Stimulated activated CD4-positive, alpha-beta T cell treated with anti-CD3 and anti-CD28 coated beads, Interleukin-2, amount 100 ng/mL, for 4 hours (primary cell): ENCODE data around the gene RAC2.

Experiments
- DNase-seq: peaks from one replicate; pipeline ENCODE4 v3.0.0-alpha.2; 2020; ENCODE audit warnings: low read depth

Gene RAC2

DNA sequence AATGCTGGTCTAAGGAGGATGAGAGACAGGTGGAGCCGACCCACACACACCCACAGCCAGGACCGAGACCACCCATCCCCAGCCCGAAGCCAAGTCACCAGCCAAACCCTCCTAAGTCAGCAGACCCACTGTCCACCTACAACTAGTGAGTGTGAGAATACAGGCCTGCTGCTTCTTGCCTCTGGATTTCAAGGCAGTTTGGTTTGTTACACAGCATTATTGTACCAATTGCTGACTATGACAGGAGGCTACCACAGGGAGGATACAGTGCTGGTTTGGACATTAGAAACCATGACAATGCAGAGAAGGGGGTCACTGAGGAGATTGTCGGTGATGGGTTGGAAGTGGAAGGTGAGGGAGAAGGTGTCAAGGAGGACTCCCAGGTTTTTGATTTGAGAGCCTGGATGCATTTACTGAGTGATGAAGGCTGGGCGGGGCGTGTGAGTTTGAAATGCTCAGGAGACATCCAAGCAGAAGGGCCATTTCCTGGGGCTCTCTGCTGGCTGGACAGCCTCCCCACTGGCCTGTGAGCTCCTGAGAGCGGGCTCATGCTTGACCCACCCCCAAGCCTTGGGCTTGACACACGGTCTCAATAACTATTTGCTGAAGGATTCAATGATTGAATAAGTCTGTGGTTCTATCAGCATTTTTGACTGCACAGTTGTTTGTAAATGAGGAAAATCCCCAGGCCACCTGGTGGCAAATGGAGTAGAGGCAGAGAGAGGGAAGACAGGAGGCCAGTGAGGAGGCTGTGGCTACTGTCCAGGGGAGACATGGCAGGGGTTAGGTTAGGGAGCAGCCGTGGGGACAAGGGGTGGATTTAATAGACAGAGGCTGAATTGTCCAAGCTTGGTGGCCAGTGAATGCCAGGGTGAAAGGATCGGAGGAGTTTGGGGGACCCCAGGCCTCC is 22.4 kb downstream of the RAC2 start:
- no peak for DNase-seq

DNA sequence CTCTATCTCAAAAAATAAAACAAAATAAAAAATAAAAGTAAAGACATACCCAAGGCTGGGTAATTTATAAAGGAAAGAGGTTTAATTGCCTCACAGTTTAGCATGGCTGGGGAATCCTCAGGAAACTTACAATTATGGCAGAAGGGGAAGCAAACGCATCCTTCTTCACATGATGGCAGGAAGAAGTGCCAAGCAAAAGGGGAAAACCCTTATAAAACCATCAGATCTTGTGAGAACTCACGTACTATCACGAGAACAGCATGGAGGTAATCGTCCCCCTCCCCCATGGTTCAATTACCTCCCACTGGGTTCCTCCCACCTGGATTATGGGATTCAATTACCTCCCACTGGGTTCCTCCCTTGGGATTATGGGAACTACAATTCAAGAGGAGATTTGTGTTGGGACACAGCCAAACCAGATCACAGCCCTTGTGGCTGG is 23.5 kb downstream of the RAC2 start:
- no peak for DNase-seq

GRCh38 chr22:37219533-37219932 is 24.5 kb downstream of the RAC2 start:
- DNase-seq: no peak

GRCh38 chr22:37218771-37219411 is 25.2 kb downstream of the RAC2 start:
- DNase-seq: peak; percentile 83

- no peak for DNase-seq
Observed at GRCh38 chr22:37218399-37218770, 25.7 kb downstream of the RAC2 start.

DNA sequence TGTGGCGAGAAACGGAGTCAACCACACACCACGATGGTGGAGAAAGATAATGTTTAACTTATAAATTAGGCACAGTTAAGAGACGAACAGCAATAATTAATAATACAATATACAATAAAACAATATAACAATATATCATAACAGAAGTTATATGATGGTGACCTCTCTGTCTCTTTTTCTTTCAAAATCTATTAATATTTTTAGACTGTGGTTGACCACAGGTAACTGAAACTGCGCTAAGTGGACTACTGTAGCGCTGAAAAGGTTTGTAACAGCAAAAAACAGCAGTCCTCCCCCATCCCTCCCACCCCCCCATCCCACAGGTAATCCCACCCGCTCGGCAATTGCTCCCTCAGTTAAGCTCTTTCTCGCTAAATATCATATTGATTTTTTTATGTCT is 28.2 kb downstream of the RAC2 start:
- DNase-seq: no peak

DNA sequence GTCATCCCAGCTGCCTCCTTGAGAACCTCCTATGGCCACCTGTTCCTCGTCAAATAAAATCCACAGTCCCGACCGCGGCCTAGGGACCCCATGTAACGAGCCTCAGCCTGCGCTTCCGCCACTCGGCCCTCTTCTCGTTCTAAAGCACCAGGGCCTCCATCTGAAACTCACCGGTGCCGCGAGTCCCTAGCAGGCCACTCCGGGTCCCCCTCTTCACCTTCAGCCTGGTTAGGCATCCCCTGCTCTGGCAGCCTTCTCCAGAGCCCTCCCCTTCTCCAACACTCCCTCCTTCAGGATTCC is 29.4 kb downstream of the RAC2 start:
- DNase-seq: no peak

GRCh38 chr22:37213941-37214730 is 29.9 kb downstream of the RAC2 start:
- no peak for DNase-seq

- DNase-seq: no peak
Observed at GRCh38 chr22:37213218-37213855, 30.7 kb downstream of the RAC2 start.

DNA sequence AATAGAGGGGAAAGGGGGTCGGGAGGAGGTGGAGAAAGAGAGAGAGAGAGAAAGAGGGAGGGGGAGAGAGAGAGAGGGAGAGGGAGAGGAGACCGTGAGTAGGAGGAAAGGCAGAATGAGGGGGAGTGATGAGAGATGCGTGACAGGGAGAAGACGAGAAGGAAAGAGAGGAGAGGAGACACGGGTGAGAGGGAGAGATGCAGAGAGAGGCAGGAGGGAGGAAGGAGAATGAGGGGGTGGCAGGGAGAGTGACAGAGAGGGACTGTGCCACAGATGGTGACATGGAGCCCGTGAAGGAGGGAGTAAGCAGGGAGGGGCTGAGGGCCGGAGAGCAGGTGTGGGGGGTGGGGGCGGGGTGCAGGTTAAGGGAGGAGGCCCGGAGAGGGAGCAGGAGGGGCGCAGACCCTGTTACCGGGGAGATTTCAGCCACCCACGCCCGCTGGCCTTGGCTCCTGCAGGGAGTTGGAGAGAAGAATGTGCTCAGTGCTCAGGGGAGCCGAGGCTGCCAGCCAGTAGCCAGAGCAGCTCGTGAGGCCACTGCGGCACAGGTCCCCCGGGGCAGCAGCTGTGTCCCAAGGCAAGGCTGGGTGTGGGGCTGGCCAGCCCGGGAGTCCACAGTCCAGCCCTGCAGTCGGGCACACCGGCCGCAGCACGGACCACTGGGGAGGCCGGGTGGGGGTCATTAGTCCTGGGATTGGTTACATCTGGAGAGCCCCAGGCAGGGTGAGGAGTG is 31.7 kb downstream of the RAC2 start, which contains the start of gene SSTR3:
Gene SSTR3, minus strand, starts transcription at position 304 of the 733 bp plus-strand sequence. CDS start 4,674 bp downstream, outside the sequence.
- no peak for DNase-seq

GRCh38 chr22:37211866-37212173 is 32.2 kb downstream of the RAC2 start:
- DNase-seq: no peak

- DNase-seq: no peak
Observed at GRCh38 chr22:37211075-37211865, 32.8 kb downstream of the RAC2 start.

- DNase-seq: no peak
Observed at GRCh38 chr22:37210041-37210803, 33.8 kb downstream of the RAC2 start.

DNA sequence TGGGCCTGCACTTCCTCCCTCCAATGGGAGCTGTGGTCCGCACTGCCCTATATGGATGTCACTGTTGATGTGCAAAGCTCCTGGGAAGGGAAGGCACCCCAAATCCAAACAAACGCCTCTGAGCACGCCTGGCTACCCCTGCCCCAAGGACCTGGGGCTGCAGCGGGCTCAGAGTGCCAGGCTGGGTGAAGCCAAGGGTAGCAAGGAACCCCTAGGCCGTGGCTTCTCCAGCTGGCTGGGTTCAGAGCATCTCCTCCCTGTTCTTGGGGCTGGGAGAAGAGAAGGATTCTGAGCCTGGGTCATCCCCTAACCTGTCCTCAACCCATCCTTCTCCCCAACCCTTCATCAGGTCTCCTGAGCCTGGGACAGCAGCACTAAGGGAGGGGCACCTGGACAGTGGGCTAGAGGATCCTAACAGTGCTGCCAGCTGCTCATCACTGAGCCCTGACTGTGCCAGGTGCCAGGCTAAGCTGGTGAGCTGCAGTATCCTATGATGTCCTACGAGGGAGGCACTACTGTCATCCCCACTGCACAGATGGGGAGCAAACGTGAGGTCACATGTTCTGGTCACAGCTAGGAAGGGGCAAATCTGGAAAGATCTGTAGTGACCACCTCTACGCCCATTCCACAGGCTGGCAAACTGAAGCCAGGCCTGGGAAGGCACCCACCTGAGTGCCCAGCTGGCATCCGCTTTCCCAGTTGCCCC is 34.8 kb downstream of the RAC2 start:
- DNase-seq: no peak

GRCh38 chr22:37208401-37209139 is 35.5 kb downstream of the RAC2 start:
- DNase-seq: no peak

DNA sequence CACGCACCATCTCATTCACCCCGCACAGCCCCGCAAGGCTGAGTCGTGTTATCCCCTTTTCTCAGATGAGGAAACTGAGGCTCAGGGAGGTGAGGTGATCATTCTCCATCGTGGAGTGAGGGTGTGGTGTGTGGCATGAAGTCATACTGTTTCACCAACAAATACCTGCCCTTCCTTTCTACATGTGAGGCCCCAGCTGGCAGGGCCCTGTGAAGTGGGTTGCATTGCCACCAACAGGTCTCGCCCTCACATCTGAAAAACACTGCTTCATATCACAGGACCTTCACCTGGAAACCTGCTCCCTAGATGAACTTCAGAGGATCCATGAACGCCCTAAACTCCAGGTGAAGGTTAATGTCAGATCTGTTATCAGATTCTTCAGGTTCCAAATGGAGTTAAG is 36.1 kb downstream of the RAC2 start:
- no peak for DNase-seq

DNA sequence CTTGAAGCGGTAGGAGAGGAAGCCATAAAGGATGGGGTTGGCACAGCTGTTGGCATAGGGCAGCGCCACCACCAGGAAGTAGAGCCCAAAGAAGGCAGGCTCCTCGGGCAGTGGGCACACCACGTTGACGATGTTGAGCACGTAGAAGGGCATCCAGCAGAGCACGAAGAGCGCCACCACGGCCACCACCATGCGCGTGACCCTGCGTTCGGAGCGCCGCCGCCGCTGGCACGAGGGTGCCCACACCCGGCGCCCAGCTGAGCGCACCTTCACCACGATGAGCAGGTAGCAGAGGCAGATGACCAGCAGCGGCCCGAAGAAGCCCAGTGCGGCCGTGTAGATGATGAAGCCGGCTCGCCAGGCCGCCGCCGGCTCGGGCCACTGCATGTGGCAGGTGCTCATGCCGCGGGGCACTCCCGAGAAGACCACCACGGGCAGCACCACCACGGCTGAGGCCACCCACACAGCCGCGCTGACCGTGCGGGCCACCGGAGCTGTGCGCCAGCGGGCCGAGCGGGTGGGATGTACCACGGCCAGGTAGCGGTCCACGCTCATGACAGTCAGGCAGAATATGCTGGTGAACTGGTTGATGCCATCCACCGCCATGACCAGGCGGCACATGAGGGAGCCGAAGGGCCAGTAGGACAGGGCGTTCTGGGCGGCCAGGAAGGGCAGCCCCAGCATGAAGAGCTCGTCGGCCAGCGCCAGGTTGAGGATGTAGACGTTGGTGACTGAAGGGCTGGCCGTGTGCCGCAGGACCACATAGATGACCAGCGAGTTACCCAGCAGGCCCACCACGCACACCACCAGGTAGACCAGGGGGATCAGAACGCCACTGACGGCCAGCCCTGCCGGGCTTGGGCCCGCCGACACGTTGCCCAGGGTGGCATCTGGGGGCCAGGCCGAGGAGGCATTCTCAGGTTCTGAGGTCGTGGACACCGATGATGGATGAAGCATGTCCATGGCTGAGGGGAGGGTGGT is 36.9 kb downstream of the RAC2 start:
- DNase-seq: no peak
